Activated gamma-delta T cell (primary cell): ENCODE data around the gene COL21A1.

Experiments used
- DNase-seq: peaks from one replicate; lab custom pipeline; 2025; lab: John Stamatoyannopoulos, UW

COL21A1 gene

DNA sequence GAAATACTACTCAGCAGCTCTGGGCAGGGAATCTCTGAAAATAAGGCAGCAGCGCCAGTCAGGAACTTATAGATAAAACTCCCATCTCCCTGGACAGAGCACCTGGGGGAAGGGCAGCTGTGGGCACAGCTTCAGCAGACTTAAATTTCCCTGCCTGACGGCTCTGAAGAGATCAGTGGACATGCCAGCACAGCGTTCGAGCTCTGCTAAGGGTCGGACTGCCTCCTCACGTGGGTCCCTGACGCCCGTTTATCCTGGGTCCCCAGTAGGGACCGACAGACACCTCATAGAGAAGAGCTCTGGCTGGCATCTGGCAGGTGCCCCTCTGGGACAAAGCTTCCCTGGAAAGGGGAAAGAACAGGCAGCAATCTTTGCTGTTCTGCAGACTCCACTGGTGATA lies 59.0 kb downstream of the COL21A1 start:
- DNase-seq, result no peak

DNA sequence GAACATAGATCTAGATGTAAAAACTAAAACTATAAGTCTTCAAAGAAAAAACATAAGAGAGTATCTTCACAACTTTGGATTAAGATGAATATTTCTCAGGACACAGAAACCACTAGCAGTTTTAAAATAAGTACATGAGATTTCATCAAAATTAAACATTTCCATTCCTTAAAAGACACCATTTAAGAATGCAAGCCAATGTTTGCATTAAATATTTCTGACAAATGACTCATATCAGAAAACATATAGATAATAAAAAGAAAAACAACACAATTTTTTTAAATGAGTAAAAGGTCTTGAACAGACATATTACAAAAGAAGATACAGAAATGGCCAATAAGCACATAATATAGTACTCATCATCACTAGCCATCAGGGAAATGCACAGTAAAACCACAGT lies 59.7 kb downstream of the COL21A1 start:
- no peak for DNase-seq

DNA sequence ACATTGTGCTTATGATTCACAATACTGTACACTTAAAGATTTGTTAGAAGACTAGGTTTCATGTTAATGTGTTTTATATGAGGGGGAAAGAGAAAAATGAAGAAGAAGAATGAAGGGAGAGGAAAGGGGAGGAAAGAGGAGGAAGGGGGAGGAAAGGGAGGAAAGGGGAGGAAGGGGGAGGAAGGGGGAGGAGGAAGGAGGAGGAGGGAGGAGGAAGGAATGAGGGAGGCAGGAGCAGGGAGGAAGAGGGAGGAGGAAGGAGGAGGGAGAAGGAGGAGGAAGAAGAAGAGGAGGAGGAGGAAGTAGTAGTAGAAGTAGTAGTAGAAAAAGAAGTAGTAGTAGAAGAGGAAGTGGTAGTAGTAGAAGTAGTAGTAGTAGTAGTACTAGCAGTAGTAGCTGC lies 70.6 kb downstream of the COL21A1 start:
- DNase-seq, result no peak

DNA sequence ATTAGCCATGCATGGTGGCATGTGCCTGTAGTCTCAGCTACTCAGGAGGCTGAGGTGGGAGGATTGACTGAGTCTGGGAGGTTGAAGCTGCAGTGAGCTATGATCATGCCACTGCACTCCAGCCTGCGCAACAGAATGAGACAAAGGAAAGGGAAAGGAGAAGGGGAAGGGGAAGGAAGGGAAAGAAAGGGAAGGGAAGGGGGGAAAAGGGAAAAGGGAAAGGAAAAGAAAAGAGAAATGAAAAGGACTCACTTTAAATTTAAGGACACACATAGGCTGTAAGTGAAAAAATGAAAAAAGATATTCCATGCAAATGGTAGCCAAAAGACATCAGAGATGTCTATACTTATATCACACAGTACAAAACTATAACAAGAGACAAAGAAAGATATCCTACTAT lies 74.2 kb downstream of the COL21A1 start:
- DNase-seq, result no peak

DNA sequence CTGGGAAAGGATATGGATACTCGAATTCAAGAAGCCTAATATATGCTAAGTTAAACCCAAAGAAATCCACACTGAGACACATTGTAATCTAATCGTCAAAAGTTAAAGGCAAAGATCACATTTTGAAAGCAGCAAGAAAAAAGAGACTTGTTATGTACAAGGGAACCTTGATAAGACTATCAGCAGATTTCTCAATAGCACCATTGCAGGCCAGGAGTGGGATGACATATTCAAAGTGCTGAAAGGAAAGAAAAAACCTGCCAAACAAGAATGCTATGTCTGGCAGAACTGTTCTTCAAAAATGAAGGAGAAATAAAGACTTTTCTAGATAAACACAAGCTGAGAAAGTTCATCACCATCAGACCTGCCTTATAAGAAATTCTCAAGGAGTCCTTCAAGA lies 75.2 kb downstream of the COL21A1 start:
- DNase-seq, result no peak

DNA sequence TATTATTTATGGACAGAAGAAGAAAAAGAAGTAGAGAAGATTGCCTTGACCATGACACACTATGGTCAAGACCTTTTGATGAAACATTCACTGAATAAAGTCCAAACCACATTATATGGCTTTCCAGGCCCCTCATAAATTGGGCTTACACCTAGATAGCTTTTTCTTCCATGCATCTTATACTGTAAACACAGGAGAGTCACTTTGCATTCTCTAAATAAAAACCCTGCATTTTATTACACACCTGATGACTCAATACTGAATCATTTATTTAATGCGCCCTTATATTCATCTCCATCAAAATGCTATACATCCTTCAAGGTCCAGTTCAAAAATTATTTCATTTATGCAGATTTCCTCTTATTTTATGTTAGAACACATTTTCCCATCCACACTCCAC lies 78.0 kb downstream of the COL21A1 start:
- no peak for DNase-seq

DNA sequence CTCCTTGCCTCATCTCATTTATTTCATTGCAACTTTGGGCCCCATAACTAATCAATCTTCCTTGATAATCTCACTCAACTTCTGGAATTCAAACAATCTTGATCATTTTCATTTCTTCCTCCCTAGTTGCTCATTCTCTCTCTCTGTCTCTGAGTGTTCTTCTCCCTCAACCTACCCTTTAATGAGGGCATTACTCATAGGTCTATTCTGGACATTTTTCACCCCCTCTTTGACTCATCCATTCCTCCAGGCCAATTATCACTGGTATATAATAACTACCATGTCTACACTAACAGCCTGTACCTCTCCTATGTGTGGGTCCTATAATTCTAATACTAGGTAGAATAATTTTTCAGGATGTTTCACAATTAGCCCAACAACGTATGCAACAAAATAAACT lies 78.8 kb downstream of the COL21A1 start:
- DNase-seq, result no peak

DNA sequence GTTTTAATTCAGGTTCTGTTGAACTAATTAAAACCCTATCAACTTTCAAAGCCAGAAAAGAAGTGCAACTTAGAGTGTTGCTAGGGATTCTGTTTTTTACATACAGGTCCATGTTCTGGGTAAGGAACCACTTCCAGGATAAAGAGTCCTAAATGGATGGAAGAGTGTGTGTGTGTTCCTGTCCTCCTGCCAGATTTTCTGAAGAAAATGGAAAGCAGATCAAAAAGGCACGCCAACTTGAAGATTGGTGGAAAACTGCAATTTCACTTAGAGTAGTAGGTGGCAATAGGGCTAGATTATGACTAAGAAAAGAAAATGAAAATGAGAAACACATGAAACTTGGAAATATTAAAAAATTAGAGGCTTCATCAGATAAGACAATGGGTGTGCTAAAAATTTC lies 85.3 kb downstream of the COL21A1 start:
- DNase-seq, result no peak

DNA sequence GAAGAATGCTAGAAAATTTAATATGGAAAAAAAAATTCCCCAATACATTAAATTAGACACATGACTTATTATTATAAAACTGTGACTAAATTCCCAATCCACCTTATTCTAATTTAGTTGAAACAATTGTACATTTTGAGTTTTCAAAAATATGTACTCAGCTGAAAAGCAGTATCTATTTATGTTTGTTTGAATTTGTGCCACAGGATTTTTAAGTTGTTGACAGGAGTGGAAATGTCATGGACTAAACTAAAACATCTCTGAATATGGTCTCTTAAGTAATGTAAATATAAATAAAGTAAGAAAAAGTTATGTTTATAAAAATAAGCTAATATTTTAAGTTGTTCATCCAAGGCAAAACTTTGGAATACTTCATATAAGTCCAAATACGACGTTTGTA lies 86.9 kb downstream of the COL21A1 start:
- DNase-seq, result no peak

DNA sequence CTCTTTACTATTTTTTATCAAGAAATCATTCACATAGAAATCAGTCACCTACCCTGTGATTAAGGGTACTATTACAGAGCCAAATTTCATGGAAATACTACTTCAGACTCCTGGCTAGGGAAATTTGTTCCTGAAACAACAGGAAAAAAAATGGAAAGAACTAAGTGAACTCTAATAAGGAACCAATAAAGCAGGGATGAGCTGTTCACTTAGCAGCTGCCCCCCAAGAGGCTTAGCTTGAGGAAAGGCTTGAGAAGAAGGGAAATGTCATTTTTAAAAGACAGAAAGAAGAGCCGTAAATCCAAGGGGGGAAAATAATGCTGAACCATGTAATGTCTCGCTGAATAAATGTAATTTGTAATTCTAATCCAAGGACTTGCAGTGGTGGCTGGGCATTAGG lies 88.8 kb downstream of the COL21A1 start:
- DNase-seq, result no peak

DNA sequence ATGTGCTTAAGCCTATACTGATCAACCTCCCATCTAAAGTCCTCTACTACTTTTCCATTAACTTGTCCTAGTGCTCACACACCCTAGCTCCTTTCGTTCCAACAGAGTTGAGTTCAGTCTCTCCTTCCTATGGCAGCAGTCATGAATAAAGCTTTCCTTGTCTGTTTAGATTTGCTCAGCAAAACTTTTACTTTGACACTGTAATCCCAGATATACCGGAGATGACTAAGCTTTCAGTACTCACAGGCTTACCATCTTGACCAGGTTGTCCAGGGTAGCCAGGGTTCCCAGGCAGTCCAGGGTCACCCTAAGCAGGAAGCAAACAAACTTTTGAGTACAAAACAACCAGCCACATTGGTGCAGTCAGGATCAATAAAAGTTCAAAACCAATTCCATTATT lies 90.7 kb downstream of the COL21A1 start:
- DNase-seq, result no peak

DNA sequence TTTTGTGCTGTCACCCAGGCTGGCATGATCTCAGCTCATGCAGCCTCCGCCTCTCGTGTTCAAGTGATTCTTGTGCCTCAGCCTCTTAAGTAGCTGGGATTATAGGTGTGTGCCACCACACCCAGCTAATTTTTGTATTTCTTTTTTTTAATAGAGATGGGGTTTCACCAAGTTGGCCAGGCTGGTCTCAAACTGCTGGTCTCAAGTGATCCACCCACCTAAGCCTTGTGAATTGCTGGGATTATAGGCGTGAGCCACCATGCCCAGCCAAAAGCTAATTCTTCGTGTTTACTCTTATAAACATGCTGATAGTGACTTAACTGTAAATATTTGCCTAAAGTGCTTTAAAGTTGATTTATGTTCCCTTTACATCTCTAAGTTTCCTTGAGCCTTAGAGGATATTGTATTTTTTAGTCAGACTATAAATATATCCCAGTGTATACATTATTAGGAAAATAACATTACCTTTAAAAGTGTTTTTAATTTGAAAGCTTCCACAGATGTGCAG lies 91.7 kb downstream of the COL21A1 start:
- DNase-seq, result no peak

DNA sequence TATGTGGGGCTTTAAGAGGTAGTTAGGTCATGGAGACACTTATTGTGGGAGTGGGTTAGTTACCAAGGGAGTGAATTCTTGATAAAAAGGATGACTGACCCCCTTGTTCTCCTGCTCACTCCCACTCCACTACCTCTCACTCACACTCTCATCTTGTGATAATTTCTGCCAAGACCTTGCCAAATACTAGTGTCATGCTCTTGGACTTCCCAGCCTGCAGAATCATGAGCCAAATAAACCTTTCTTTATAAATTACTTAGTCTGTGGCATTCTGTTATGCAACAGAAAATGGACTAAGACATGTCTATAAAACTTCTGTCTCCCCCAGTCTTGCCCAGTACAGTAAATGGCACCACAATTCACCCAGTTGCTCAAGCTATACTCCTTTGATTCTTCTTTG lies 93.3 kb downstream of the COL21A1 start:
- no peak for DNase-seq

DNA sequence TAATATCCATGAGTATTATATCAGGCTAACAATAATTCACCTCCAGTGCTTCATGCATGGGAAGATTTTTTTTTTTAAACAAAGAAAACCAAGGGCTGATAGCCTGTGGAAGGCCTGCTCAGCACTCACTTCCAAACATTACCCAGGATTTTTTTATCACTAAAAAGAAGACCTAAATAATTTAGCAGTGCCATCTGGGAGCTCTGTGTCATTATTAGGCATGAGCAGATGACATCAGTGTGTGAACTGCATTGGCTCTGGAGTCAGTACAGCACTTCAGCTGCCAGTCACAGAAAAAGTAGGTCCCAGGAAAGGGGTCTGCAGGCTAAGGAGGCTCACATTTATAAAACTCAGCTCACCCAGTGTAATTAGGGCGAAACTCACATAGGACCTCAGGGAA lies 94.8 kb downstream of the COL21A1 start:
- DNase-seq, result no peak

DNA sequence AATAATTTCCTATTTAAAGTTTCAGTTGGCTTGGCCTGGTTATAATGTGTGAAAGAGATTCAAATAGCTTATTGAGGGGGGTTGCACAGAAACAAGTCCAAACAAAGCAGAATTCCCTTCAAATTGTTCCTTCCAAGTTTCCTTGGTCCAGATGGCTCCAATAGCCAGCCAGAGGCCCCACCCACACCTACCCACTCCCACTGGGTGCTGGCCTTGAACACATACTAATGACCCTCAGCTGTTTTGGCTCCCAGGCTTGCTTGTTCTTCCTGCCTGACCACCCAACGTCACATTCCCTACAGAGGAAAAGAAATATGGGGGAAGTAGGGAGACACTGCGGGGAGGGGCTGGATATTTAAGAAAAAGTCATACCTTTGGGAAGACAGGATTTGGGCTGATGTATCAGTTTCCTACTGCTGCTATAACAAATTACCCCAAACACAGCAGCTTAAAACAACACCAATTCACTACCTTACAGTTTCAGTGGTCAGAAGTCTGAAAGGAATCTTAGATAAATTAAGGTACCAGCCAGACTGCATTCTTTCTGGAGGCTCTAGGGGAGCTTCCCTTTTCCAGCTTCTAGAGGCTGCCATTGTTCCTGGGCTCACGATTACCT lies 95.7 kb downstream of the COL21A1 start:
- DNase-seq, result no peak

DNA sequence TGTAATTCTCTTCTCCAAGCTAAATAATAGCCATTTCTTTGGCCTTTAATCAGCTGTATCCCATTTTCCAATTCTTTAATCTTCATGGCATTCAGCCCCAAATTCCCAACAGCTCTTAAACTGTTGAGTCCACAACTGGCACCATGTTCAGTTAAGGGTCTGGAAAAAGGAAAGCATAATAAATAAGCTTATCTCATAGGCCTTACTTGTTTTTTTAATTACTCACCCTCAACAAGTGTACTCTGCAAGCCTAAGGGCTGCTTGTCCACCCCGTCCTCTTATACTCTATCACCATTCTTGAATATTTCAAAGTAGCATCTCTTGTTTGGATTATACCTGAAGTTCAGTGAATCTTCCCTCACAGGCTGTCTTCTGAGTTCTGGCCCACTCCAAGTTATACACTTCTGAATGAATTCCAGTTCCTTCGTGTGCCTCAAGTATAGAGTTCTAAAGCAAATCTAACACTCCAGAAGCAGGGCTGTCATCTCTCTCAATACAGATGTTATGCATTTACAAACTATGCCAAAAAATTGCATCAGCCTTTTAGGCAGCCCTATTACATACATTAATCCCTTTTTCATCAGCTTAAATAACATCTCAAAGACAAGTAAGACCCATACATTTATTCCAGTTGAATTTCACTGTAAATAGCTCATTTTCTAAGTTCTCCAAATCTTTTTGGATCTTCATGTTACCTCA lies 98.7 kb downstream of the COL21A1 start:
- DNase-seq, result no peak

DNA sequence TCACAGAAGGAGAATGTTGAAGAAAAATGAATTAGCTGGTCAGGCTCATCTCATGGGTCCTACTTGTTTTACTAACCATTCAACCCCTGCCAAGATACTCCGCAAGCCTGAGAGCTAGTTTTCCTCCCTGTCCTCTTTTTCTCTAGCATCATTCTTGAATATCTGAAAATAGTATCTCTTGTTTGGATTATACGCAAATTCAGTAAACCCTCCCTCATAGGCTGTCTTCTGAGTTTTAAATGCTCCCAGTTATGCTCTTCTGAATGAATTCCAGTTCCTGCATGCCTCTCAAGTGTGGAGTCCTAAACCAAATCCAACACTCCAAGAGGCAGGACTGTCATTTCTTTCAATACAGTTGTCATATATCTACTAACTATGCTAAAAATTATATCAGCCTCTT lies 99.6 kb downstream of the COL21A1 start:
- DNase-seq, result no peak

DNA sequence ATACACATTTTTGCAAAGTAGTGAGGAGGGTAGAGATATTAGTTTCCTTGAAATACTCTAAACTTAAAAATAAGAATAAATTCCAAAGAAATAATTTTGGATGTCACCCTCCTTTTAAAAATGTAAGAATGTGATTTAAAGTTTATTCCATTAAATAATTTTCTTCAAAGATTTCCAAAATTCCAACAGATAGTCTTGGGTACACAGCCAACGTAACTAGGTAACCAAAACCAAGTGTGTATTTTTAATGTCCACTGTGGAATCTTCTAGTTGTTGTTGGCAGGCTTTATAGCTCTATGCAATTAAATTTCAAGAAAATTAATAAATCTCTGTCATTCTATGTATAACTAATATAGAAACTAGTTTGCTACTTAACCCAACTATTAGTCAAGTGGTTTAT lies 101.3 kb downstream of the COL21A1 start:
- DNase-seq, result no peak

DNA sequence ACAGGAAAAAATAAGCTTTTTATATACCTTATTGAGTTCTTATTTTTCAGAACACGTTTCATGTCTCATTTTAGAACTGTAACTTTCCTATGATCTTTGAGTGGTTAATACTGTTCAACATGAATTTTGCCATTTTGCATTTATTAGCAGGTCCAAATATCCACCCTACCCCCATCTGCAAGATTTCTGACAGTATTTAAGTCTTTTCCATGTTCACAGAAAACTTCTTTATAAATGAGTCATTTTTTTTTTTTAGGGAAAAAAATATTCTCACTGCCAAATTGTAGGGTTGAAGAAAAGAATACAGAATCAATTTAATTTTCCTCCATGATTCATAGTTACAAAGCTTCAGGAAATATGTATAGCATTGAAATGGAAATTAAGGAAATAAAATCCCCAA lies 101.8 kb downstream of the COL21A1 start:
- DNase-seq, result no peak

DNA sequence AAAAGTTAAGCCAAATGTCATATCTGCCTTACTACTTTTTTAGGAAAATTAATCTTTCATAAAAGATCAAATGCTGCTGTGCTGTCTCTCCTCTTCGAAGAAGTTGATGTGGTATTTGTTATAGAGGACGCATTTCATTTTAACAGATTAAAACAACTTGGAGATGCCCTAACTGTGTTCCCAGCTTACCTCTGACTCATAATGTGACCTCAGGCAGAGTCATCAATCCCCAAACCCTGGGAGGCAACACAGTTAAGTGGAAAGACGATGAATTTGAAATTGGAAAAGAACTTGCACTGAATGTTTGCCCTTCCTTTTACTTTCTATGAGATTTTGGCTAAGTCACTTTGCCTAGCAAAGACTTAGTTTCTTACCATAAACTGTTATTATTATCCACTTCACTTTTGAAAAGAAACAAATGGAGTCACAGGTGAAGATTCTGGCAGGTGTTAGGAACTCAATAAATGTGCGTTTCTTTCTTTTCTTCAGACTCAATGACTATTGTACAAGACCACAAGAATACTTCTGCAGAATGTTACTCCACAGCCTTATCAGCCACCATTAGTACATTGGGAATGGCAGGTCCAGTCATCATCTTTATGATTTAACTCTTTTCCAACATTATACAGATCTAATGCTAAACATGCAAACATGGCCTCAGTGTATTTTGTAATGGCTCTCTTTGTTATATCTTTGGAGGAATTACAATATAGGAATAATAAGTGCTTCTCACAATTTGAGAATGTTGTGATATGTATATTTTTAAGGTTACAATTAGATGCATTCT lies 102.6 kb downstream of the COL21A1 start:
- no peak for DNase-seq

DNA sequence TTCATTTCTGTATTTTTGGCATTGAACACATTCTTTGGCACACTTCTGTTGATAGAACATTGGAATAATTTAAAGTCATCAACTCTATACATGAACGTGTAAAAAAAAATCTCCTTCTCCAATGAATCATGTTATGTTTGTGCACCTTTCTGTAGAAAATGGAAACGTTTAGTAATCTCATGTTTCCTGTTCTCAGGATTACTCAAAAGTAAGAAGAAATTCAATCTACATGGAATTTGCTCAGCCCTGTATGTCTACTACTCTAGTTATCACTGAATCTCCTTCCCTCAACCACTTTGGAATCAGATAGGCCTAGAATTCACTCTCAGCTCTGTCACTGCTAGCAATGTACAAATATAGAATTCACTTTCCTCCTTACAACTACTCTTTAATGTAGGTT lies 103.6 kb downstream of the COL21A1 start:
- no peak for DNase-seq

DNA sequence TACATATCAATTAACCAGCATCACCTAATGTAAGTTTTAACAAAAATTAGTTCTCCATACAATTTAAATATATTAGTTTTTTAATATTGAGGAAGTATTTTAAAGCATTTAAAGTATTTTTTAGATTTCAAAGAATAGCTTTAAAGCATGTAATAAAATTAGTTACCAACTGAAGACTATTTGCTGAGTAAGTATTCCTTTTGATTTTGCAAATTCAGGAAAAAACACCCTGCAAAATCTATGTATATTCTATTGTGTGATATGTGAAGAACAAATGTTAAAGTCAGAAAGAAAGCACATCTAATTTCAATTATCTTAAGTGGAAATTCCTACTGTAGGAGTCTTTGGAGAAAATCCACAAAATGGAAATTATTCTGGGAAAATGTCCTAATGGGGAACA lies 107.3 kb downstream of the COL21A1 start:
- no peak for DNase-seq

DNA sequence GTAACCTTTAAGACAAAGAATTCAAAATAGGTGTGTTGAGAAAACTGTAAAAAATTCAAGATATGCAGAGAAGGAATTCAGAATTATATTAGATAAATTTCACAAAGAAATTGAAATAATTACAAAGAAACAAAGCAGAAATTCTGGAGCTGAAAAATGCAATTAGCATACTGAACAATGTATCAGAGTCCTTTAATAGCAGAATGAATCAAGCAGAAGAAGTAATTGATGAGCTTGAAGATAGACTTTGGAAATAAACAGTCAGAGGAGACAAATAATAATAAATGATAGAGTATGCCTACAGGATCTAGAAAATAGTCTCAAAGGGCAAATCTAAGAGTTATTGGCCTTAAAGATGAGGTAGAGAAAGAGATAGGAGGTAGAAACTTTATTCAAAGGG lies 131.7 kb downstream of the COL21A1 start:
- no peak for DNase-seq
